ENCODE results near the gene FARS2. TPM values are rescaled to one million over a fixed set of nuclear protein-coding genes. Genes with fewer than 3 reads are reported as not detected.

FARS2 gene
- polyA plus RNA-seq, 1 of the 3 experiments (the other 2 are of a cell fraction) = 12.5 TPM

GRCh38 chr6:5453546-5453945 is 192.2 kb downstream of the FARS2 start:
- H3K79me2 ChIP-seq (ENCODE audit: insufficient read depth) = no peaks in the 10 kb centered on the region
- no peaks in the 10 kb centered on the region for H3K9me2 ChIP-seq
- H4K20me1 ChIP-seq (ENCODE audit: insufficient read depth) = no peaks in the 10 kb centered on the region
- H2AFZ ChIP-seq (ENCODE audit: low read depth) = no peak overlapping the region
- peaks cover 9 to 14% of the 10 kb centered on the region in 2 experiments; a peak in 3 of 4 replicates for H3K4me1 ChIP-seq (ENCODE audit: control insufficient read depth in 1 of 2, insufficient read depth in 2 of 2, low read depth in 1 of 2, low read length in 1 of 2)
- TF ChIP-seq RXRA (IDR thresholded peaks at IDR 0.05; ENCODE audit: borderline replicate concordance, low read depth) = no peak
- peak; percentile 73; the same call in 1 of the 2 replicates for TF ChIP-seq NFIC (IDR thresholded peaks at IDR 0.05; ENCODE audit: borderline replicate concordance)
- TF ChIP-seq POLR2AphosphoS5 (IDR thresholded peaks at IDR 0.05; ENCODE audit: low read depth, low read length) = no peak
- peak; percentile 25; the same call in 1 of the 2 replicates for TF ChIP-seq JUND (IDR thresholded peaks at IDR 0.05)
- TF ChIP-seq TCF12 (IDR thresholded peaks at IDR 0.05) = peak; percentile 79
- TF ChIP-seq PBX3 (IDR thresholded peaks at IDR 0.05) = peak; percentile 27; the same call in 1 of the 2 replicates
- H3K4me3 ChIP-seq (ENCODE audit: low read depth in 2 of 2, low read length in 1 of 2) = no peak overlapping the region
- H3K4me2 ChIP-seq = no peak overlapping the region
- H3K27me3 ChIP-seq (ENCODE audit: insufficient read depth) = no peaks in the 10 kb centered on the region
- DNase-seq = no peak
- 63% methylated on average over 5 of the region's 5 CpGs for WGBS (ENCODE audit: low lambda C conversion rate)
- no peak overlapping the region for H3K9ac ChIP-seq
- no peaks in the 10 kb centered on the region for H3F3A ChIP-seq (replicated peaks; ENCODE audit: insufficient read depth)
- POLR2A ChIA-PET = no interaction called here
- CTCF ChIA-PET = interaction anchor here (0.9 to 2.0 kb wide), 3 partner anchors 12 to 31 kb away, joined by 3 to 9 read pairs (median 4); no protein-coding TSS in a partner anchor
- H3K36me3 ChIP-seq (replicated peaks in 1 of 2; ENCODE audit: control insufficient read depth in 1 of 2, insufficient read depth in 2 of 2, low read length in 1 of 2) = no peaks in the 10 kb centered on the region
- H3K9me3 ChIP-seq = no peaks in the 10 kb centered on the region
- no peak overlapping the region for H3K27ac ChIP-seq (ENCODE audit: low read depth in 2 of 2, low read length in 1 of 2)

GRCh38 chr6:5455142-5455541 is 193.8 kb downstream of the FARS2 start:
- TF ChIP-seq FOXM1 (IDR thresholded peaks at IDR 0.05; ENCODE audit: low read depth) (no peak), NFIC (IDR thresholded peaks at IDR 0.05; ENCODE audit: borderline replicate concordance) (no peak), MXI1 (IDR thresholded peaks at IDR 0.05; ENCODE audit: low read depth, low read length) (no peak), PBX3 (IDR thresholded peaks at IDR 0.05) (no peak), MEF2A (IDR thresholded peaks at IDR 0.05; ENCODE audit: borderline replicate concordance, low read depth) (no peak), EZH2phosphoT487 (IDR thresholded peaks at IDR 0.05; ENCODE audit: borderline replicate concordance, low read depth) (no peak), ELF1 (IDR thresholded peaks at IDR 0.05) (no peak), CTCF (IDR thresholded peaks at IDR 0.05) (no peak), NRF1 (IDR thresholded peaks at IDR 0.05; ENCODE audit: low read depth, low read length) (no peak), FOXJ3 (CRISPR knock-in tag; IDR thresholded peaks at IDR 0.05) (no peak), TAF1 (IDR thresholded peaks at IDR 0.05; ENCODE audit: borderline replicate concordance, low read depth, low read length) (no peak), REST (IDR thresholded peaks at IDR 0.05; ENCODE audit: low read depth, low read length) (no peak)
- no peak overlapping the region for H3K4me2 ChIP-seq
- WGBS (ENCODE audit: low lambda C conversion rate) = 79% methylated on average over 4 of the region's 4 CpGs
- no peak for DNase-seq
- no peaks in the 10 kb centered on the region for H3K9me2 ChIP-seq
- no peaks in the 10 kb centered on the region for H3K9me3 ChIP-seq
- H2AFZ ChIP-seq (ENCODE audit: low read depth) = no peak overlapping the region
- H3K9ac ChIP-seq = no peak overlapping the region
- ChIA-PET CTCF (interaction anchor here (1.6 kb wide), 1 partner anchor 16 kb away, joined by 10 read pairs; no protein-coding TSS in a partner anchor), POLR2A (no interaction called here)
- no peak overlapping the region for H3K27ac ChIP-seq (ENCODE audit: low read depth in 2 of 2, low read length in 1 of 2)
- no peaks in the 10 kb centered on the region for H3K36me3 ChIP-seq (replicated peaks in 1 of 2; ENCODE audit: control insufficient read depth in 1 of 2, insufficient read depth in 2 of 2, low read length in 1 of 2)
- H4K20me1 ChIP-seq (ENCODE audit: insufficient read depth) = no peaks in the 10 kb centered on the region
- H3K79me2 ChIP-seq (ENCODE audit: insufficient read depth) = no peaks in the 10 kb centered on the region
- H3K4me1 ChIP-seq (ENCODE audit: control insufficient read depth in 1 of 2, insufficient read depth in 2 of 2, low read depth in 1 of 2, low read length in 1 of 2) = peaks cover 9 to 14% of the 10 kb centered on the region in 2 experiments; a peak in 3 of 4 replicates
- no peaks in the 10 kb centered on the region for H3F3A ChIP-seq (replicated peaks; ENCODE audit: insufficient read depth)
- H3K4me3 ChIP-seq (ENCODE audit: low read depth in 2 of 2, low read length in 1 of 2) = no peak overlapping the region
- no peaks in the 10 kb centered on the region for H3K27me3 ChIP-seq (ENCODE audit: insufficient read depth)
